Endothelial cell (in vitro differentiated cells): ENCODE results near the gene ITGB7. TPM values are rescaled to one million over a fixed set of nuclear protein-coding genes. Genes with fewer than 3 reads are reported as not detected.
"Not testable (repeated sequence)": the region's sequence is repeated elsewhere in the genome, so short reads cannot be mapped to it uniquely, and the experiment has no call there.

ENCODE experiments used
- DNase-seq: peaks from one replicate; pipeline ENCODE4 v3.0.0; 2021; ENCODE audit warnings: low spot score
- H3K27ac Mint-ChIP-seq: one replicate; pipeline ENCODE4 v1.8.0; 2021; ENCODE audit warnings: mixed read lengths, inconsistent platforms; ENCODE audit not compliant: unreplicated experiment
- H3K27me3 Mint-ChIP-seq: one replicate; pipeline ENCODE4 v1.8.0; 2021; ENCODE audit warnings: mild to moderate bottlenecking, moderate library complexity, mixed read lengths, inconsistent platforms; ENCODE audit not compliant: unreplicated experiment
- H3K36me3 Mint-ChIP-seq: one replicate; pipeline ENCODE4 v1.8.0; 2021; ENCODE audit warnings: mild to moderate bottlenecking, low read depth, mixed read lengths, inconsistent platforms; ENCODE audit not compliant: unreplicated experiment
- H3K4me1 Mint-ChIP-seq: one replicate; pipeline ENCODE4 v1.8.0; 2021; ENCODE audit warnings: mild to moderate bottlenecking, mixed read lengths, inconsistent platforms; ENCODE audit not compliant: unreplicated experiment
- H3K4me3 Mint-ChIP-seq: one replicate; pipeline ENCODE4 v1.8.0; 2021; ENCODE audit warnings: mild to moderate bottlenecking, mixed read lengths, inconsistent platforms; ENCODE audit not compliant: unreplicated experiment
- H3K9me3 Mint-ChIP-seq: one replicate; pipeline ENCODE4 v1.8.0; 2021; ENCODE audit warnings: mixed read lengths, inconsistent platforms; ENCODE audit not compliant: unreplicated experiment
- total RNA-seq: library from RNA; stranded (reverse); fragmentation: NEBNext Ultra II Directional; extraction: Animal tissue kit (Norgen Biotek cat#: 25700); gene quantifications from one replicate; pipeline ENCODE4 v1.2.1, GENCODE V29; 2021; ENCODE audit not compliant: unreplicated experiment
- TF ChIP-seq, protein P1 (sequence below): fragments of 200-600 bp; sonication (generic); IDR thresholded peaks from one replicate; pipeline ENCODE4 v1.5.0; 2021; ENCODE audit warnings: antibody characterized with exemption; ENCODE audit not compliant: unreplicated experiment

ITGB7 gene
- total RNA-seq, 1 donor from 2014 or later, result 0.56 TPM

DNA sequence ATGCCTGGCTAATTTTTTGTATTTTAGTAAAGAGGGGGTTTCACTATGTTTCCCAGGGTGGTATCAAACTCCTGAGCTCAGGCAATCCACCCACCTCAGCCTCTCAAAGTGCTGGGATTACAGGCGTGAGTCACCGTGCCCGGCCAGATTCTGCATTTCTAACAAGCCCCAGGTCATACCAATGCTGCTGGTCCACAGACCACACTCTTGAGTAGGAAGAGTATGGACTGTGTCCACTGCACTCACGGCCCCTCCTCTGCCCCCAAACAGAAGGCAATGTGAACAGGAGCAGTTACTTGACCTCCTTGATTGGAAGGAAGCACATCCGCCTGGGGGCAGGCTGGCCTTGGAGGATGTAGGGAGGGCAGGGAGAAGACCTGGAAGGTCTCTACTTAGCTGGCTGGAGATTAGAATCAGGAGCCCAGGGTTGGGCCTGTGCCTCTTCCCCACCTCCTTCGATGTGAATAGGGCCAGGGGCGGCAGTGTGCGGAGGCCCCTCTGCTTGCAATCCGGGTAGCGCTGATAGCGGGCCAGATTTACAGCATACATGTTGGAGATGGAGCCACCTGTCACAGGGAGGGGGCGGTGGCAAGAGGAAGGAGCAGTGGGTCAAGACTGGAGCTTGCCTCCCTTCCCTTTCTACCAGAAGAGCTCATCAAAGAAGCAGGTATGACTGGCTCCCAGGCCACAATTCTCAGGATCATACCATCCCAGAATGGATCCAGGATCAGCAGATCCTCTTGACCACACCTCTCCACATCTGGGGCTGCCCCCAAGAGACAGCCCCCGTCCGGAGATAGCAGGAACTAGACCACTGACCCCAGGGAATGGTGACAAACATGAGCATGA is 36.0 kb downstream of the ITGB7 start:
- TF ChIP-seq, protein P1, sequence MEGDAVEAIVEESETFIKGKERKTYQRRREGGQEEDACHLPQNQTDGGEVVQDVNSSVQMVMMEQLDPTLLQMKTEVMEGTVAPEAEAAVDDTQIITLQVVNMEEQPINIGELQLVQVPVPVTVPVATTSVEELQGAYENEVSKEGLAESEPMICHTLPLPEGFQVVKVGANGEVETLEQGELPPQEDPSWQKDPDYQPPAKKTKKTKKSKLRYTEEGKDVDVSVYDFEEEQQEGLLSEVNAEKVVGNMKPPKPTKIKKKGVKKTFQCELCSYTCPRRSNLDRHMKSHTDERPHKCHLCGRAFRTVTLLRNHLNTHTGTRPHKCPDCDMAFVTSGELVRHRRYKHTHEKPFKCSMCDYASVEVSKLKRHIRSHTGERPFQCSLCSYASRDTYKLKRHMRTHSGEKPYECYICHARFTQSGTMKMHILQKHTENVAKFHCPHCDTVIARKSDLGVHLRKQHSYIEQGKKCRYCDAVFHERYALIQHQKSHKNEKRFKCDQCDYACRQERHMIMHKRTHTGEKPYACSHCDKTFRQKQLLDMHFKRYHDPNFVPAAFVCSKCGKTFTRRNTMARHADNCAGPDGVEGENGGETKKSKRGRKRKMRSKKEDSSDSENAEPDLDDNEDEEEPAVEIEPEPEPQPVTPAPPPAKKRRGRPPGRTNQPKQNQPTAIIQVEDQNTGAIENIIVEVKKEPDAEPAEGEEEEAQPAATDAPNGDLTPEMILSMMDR, result no peak
- H3K27me3 Mint-ChIP-seq, result peaks cover 17% of the 10 kb centered on the region
- no peaks in the 10 kb centered on the region for H3K9me3 Mint-ChIP-seq
- no peak overlapping the region for H3K4me3 Mint-ChIP-seq
- no peak for DNase-seq
- H3K27ac Mint-ChIP-seq, result no peak overlapping the region
- peaks cover 23% of the 10 kb centered on the region for H3K36me3 Mint-ChIP-seq
- H3K4me1 Mint-ChIP-seq, result peaks cover 8% of the 10 kb centered on the region

DNA sequence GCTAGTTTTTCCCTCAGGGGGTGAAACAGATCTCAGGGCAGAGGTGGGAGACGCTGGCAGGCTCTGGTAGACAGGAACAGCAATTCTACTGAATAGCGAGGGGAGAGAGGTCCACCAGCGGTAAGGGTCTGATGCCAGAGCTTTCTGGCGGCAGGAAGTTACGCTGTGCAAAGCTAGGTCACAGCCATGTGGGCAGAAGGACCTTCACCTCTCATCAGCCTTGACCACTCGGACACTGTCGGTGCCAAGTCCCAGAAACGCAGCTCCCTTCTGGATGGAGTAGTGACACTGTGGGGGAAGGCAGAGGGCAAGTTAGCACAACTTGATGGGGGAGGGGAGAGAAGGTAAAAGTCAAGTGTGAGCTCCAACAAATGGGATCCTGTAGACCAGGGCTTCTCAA is 36.8 kb downstream of the ITGB7 start:
- H3K27me3 Mint-ChIP-seq, result peaks cover 17% of the 10 kb centered on the region
- H3K4me1 Mint-ChIP-seq, result peaks cover 4% of the 10 kb centered on the region
- no peak for DNase-seq
- no peak overlapping the region for H3K4me3 Mint-ChIP-seq
- peaks cover 23% of the 10 kb centered on the region for H3K36me3 Mint-ChIP-seq
- no peak overlapping the region for H3K27ac Mint-ChIP-seq
- H3K9me3 Mint-ChIP-seq, result no peaks in the 10 kb centered on the region
- TF ChIP-seq, protein P1, result no peak

- Mint-ChIP-seq H3K9me3 (no peaks in the 10 kb centered on the region), H3K4me3 (no peak overlapping the region), H3K4me1 (peaks cover 2% of the 10 kb centered on the region), H3K27ac (no peak overlapping the region), H3K36me3 (peaks cover 23% of the 10 kb centered on the region), H3K27me3 (peaks cover 17% of the 10 kb centered on the region)
- DNase-seq, result no peak
- TF ChIP-seq, protein P1, result no peak
Observed at GRCh38 chr12:53169644-53170043, 37.4 kb downstream of the ITGB7 start.

DNA sequence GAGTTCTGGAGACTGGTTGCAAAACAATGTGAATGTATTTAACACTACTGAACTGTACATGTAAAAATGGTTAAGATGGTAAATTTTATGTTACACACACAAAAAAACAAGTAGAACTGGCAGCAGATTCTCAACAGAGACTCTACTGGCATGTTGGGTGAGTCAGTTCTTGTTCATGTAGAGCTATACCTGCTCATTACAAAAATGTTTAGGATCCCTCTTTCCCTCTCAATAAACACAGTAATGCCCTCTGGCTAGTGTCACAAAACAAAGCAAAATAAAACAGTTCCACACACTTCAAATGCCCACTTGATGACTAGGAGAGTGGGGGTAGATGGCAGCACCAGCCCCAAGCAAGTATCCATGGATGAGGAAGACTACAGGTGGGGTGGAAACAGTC is 40.2 kb downstream of the ITGB7 start:
- Mint-ChIP-seq H3K27me3 (peaks cover 12% of the 10 kb centered on the region), H3K4me3 (no peak overlapping the region), H3K9me3 (no peaks in the 10 kb centered on the region), H3K27ac (no peak overlapping the region), H3K36me3 (peaks cover 20% of the 10 kb centered on the region), H3K4me1 (no peaks in the 10 kb centered on the region)
- TF ChIP-seq, protein P1, result no peak
- DNase-seq, result no peak

GRCh38 chr12:53163008-53163407 is 44.0 kb downstream of the ITGB7 start:
- not testable (repeated sequence) for H3K4me3 Mint-ChIP-seq

More at GRCh38 chr12:53163008-53163407, 44.0 kb downstream of the ITGB7 start:
- H3K36me3 Mint-ChIP-seq, H3K4me1 Mint-ChIP-seq, H3K27ac Mint-ChIP-seq, H3K9me3 Mint-ChIP-seq, H3K27me3 Mint-ChIP-seq, DNase-seq: not testable (repeated sequence)
